Trophoblast cell (in vitro differentiated cells and primary cell): ENCODE measurements around the gene CDH6.

Experiments
- DNase-seq, 2 donors: peaks; one replicate each; pipeline ENCODE4 v3.0.0-alpha.2; 2016
- H2AFZ ChIP-seq: 2 replicates; pipeline ENCODE4 v1.6.1; 2013; ENCODE audit warnings: low read length, moderate library complexity, mild to moderate bottlenecking; ENCODE audit not compliant: insufficient read depth, poor library complexity
- H2AK5ac ChIP-seq: 2 replicates; pipeline ENCODE4 v1.6.1; 2013; ENCODE audit warnings: mild to moderate bottlenecking, low read length
- H2BK120ac ChIP-seq: 2 replicates; pipeline ENCODE4 v1.6.1; 2013; ENCODE audit warnings: low read length, mild to moderate bottlenecking, moderate library complexity; ENCODE audit not compliant: insufficient read depth, poor library complexity
- H2BK12ac ChIP-seq: 2 replicates; pipeline ENCODE4 v1.6.1; 2013; ENCODE audit warnings: mild to moderate bottlenecking, low read length, moderate library complexity
- H2BK5ac ChIP-seq: 2 replicates; pipeline ENCODE4 v1.6.1; 2013; ENCODE audit warnings: low read length, low read depth, moderate library complexity, mild to moderate bottlenecking; ENCODE audit not compliant: poor library complexity
- H3K14ac ChIP-seq: 2 replicates; pipeline ENCODE4 v1.6.1; 2013; ENCODE audit warnings: mild to moderate bottlenecking, low read length
- H3K18ac ChIP-seq: 2 replicates; pipeline ENCODE4 v1.6.1; 2013; ENCODE audit warnings: mild to moderate bottlenecking, low read length
- H3K23ac ChIP-seq: 2 replicates; pipeline ENCODE4 v1.6.1; 2013; ENCODE audit warnings: low read length
- H3K27ac ChIP-seq: 2 replicates; pipeline ENCODE4 v1.5.1; 2013; ENCODE audit warnings: low read depth, mild to moderate bottlenecking, inconsistent platforms, low read length, moderate library complexity
- H3K27me3 ChIP-seq: 2 replicates; pipeline ENCODE4 v1.6.1; 2013; ENCODE audit warnings: inconsistent platforms, mild to moderate bottlenecking, low read length, moderate library complexity; ENCODE audit not compliant: insufficient read depth
- H3K36me3 ChIP-seq, 2 experiments: 1 replicate in 1 of 2; 2 replicates in 1 of 2; pipeline ENCODE4 v1.6.1; 2013; ENCODE audit warnings: low read length in 2 of 2, mild to moderate bottlenecking in 2 of 2, moderate library complexity in 1 of 2; ENCODE audit not compliant: insufficient read depth in 2 of 2, control insufficient read depth in 1 of 2
- H3K4ac ChIP-seq: 2 replicates; pipeline ENCODE4 v1.6.1; 2013; ENCODE audit warnings: low read depth, mild to moderate bottlenecking, low read length, moderate library complexity
- H3K4me1 ChIP-seq, 2 experiments: 1 replicate in 1 of 2; 2 replicates in 1 of 2; pipeline ENCODE4 v1.6.1; 2013; ENCODE audit warnings: low read length in 2 of 2, mild to moderate bottlenecking in 2 of 2, moderate library complexity in 1 of 2; ENCODE audit not compliant: insufficient read depth in 2 of 2, control insufficient read depth in 1 of 2
- H3K4me2 ChIP-seq: 2 replicates; pipeline ENCODE4 v1.6.1; 2013; ENCODE audit warnings: inconsistent platforms, mild to moderate bottlenecking, low read length, moderate library complexity
- H3K4me3 ChIP-seq: 2 replicates; pipeline ENCODE4 v1.5.1; 2013; ENCODE audit warnings: mild to moderate bottlenecking, low read depth, low read length, inconsistent platforms
- H3K79me1 ChIP-seq: one replicate; pipeline ENCODE4 v1.6.1; 2013; ENCODE audit warnings: low read length
- H3K79me2 ChIP-seq: 2 replicates; pipeline ENCODE4 v1.6.1; 2013; ENCODE audit warnings: low read length, mild to moderate bottlenecking; ENCODE audit not compliant: control insufficient read depth, insufficient read depth, poor library complexity
- H3K9ac ChIP-seq: 2 replicates; pipeline ENCODE4 v1.6.1; 2013; ENCODE audit warnings: mild to moderate bottlenecking, low read length
- H3K9me3 ChIP-seq: 2 replicates; pipeline ENCODE4 v1.6.1; 2013; ENCODE audit warnings: low read depth, mild to moderate bottlenecking, control low read depth, inconsistent platforms, low read length; ENCODE audit not compliant: insufficient read depth
- H4K12ac ChIP-seq: 2 replicates; pipeline ENCODE4 v1.6.1; 2013; ENCODE audit warnings: low read depth, mild to moderate bottlenecking, low read length, moderate library complexity
- H4K8ac ChIP-seq: 2 replicates; pipeline ENCODE4 v1.6.1; 2013; ENCODE audit warnings: low read depth, mild to moderate bottlenecking, low read length, moderate library complexity
- H4K91ac ChIP-seq: one replicate; pipeline ENCODE4 v1.6.1; 2013; ENCODE audit warnings: low read depth, mild to moderate bottlenecking, low read length, moderate library complexity
- WGBS: extraction: QIAGEN DNeasy Blood & Tissue Kit; methylation state at CpG from one replicate; pipeline ENCODE4 v1.1.7; 2013; ENCODE audit warnings: missing lambda C conversion rate; ENCODE audit not compliant: insufficient read length, insufficient coverage; ENCODE audit errors: extremely low coverage; 5-methylcytosine and 5-hydroxymethylcytosine counted together

Gene CDH6

DNA sequence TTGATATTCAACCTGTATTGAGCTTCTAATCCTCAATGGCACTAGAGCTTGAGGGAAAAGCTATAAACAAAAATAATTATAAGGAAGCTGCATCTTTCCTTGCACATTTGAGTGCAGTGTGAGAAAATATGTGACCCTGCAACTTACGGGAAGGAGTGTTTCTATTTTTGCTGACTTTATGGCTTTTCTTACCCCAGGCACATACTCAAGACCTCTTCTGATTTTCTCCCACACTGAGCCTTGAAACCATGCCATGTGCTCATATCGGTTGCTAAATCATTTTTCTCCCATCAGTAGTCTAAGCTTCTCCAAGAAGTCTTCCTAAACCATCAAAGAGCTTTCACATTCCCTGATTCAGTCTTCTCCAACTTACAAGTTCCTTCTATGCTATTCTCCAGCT, 91.5 kb downstream of the CDH6 start:
- whole genome bisulfite sequencing, result no CpG with 5 or more reads among the region's 2 CpGs
- no peak for DNase-seq
- H3K9me3 ChIP-seq, result no peaks in the 10 kb centered on the region
- no peak overlapping the region for H3K27ac ChIP-seq
- H2BK5ac ChIP-seq, result no peak overlapping the region
- no peak overlapping the region for H3K4me3 ChIP-seq
- no peak overlapping the region for H3K14ac ChIP-seq
- H3K79me2 ChIP-seq, result no peaks in the 10 kb centered on the region
- H3K4ac ChIP-seq, result no peak overlapping the region
- no peaks in the 10 kb centered on the region for H3K4me1 ChIP-seq
- H2BK12ac ChIP-seq, result no peak overlapping the region
- no peaks in the 10 kb centered on the region for H3K79me1 ChIP-seq
- H3K36me3 ChIP-seq, result no peaks in the 10 kb centered on the region
- no peak overlapping the region for H3K4me2 ChIP-seq
- H4K8ac ChIP-seq, result no peak overlapping the region
- no peak overlapping the region for H2BK120ac ChIP-seq
- no peak overlapping the region for H2AFZ ChIP-seq
- H3K23ac ChIP-seq, result no peak overlapping the region
- no peak overlapping the region for H3K9ac ChIP-seq
- no peak overlapping the region for H2AK5ac ChIP-seq
- H3K27me3 ChIP-seq, result no peaks in the 10 kb centered on the region
- no peak overlapping the region for H4K91ac ChIP-seq
- no peak overlapping the region for H4K12ac ChIP-seq
- H3K18ac ChIP-seq, result no peak overlapping the region

GRCh38 chr5:31287985-31288384, 94.5 kb downstream of the CDH6 start:
- no peak overlapping the region for H3K4me2 ChIP-seq
- H3K14ac ChIP-seq, result no peak overlapping the region
- DNase-seq, result no peak
- no peak overlapping the region for H2BK5ac ChIP-seq
- H3K27me3 ChIP-seq, result no peaks in the 10 kb centered on the region
- H3K27ac ChIP-seq, result no peak overlapping the region
- H3K4me1 ChIP-seq, result no peaks in the 10 kb centered on the region
- no peak overlapping the region for H4K12ac ChIP-seq
- H3K4me3 ChIP-seq, result no peak overlapping the region
- H3K79me1 ChIP-seq, result no peaks in the 10 kb centered on the region
- H3K79me2 ChIP-seq, result no peaks in the 10 kb centered on the region
- H3K36me3 ChIP-seq, result no peaks in the 10 kb centered on the region
- H3K9ac ChIP-seq, result no peak overlapping the region
- H4K91ac ChIP-seq, result no peak overlapping the region
- no peak overlapping the region for H3K4ac ChIP-seq
- no peak overlapping the region for H2AK5ac ChIP-seq
- no peak overlapping the region for H3K23ac ChIP-seq
- no peak overlapping the region for H4K8ac ChIP-seq
- no peak overlapping the region for H2AFZ ChIP-seq
- no peak overlapping the region for H3K18ac ChIP-seq
- H3K9me3 ChIP-seq, result no peaks in the 10 kb centered on the region
- no peak overlapping the region for H2BK12ac ChIP-seq
- H2BK120ac ChIP-seq, result no peak overlapping the region

DNA sequence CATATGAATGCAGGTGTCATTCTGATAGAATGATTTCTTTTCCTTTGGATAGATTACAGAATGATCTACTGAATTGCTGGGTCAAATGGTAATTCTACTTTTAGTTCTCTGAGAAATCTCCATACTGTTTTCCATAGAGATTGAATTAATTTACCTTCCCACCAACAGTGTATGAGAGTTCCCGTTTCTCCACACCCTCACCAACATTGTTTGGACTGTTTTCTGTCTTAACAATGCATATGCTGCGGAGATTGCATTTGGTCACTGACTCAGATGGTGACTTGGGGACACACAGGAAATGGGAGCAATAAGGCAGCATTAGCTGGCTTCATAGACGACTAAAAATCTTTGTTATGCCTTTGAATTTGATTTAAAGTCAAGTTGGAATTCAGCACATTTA, 95.9 kb downstream of the CDH6 start:
- H2BK120ac ChIP-seq, result no peak overlapping the region
- H3K23ac ChIP-seq, result no peak overlapping the region
- H4K8ac ChIP-seq, result no peak overlapping the region
- H3K4me3 ChIP-seq, result no peak overlapping the region
- no peak overlapping the region for H2BK12ac ChIP-seq
- H2AK5ac ChIP-seq, result no peak overlapping the region
- no peaks in the 10 kb centered on the region for H3K27me3 ChIP-seq
- H2AFZ ChIP-seq, result no peak overlapping the region
- DNase-seq, result no peak
- no peak overlapping the region for H2BK5ac ChIP-seq
- no peaks in the 10 kb centered on the region for H3K9me3 ChIP-seq
- no peak overlapping the region for H3K4ac ChIP-seq
- no peak overlapping the region for H4K12ac ChIP-seq
- H3K4me2 ChIP-seq, result no peak overlapping the region
- no peak overlapping the region for H3K18ac ChIP-seq
- WGBS, result no CpG with 5 or more reads among the region's 3 CpGs
- no peak overlapping the region for H3K14ac ChIP-seq
- H3K79me2 ChIP-seq, result no peaks in the 10 kb centered on the region
- H3K79me1 ChIP-seq, result no peaks in the 10 kb centered on the region
- no peaks in the 10 kb centered on the region for H3K4me1 ChIP-seq
- H3K9ac ChIP-seq, result no peak overlapping the region
- H3K27ac ChIP-seq, result no peak overlapping the region
- H3K36me3 ChIP-seq, result no peaks in the 10 kb centered on the region
- no peak overlapping the region for H4K91ac ChIP-seq

GRCh38 chr5:31291323-31291854, 97.9 kb downstream of the CDH6 start:
- no peaks in the 10 kb centered on the region for H3K36me3 ChIP-seq
- no peak overlapping the region for H2AFZ ChIP-seq
- no peak overlapping the region for H3K9ac ChIP-seq
- H3K18ac ChIP-seq, result no peak overlapping the region
- H3K4me1 ChIP-seq, result no peaks in the 10 kb centered on the region
- no peak overlapping the region for H4K91ac ChIP-seq
- no peak overlapping the region for H2BK12ac ChIP-seq
- no peak overlapping the region for H4K8ac ChIP-seq
- H3K4me3 ChIP-seq, result no peak overlapping the region
- H3K14ac ChIP-seq, result no peak overlapping the region
- H3K4ac ChIP-seq, result no peak overlapping the region
- no CpG with 5 or more reads among the region's 7 CpGs for WGBS
- no peak overlapping the region for H2BK120ac ChIP-seq
- peak in 1 of 2 donors; percentile 14 for DNase-seq
- H3K9me3 ChIP-seq, result no peaks in the 10 kb centered on the region
- no peaks in the 10 kb centered on the region for H3K79me2 ChIP-seq
- H4K12ac ChIP-seq, result no peak overlapping the region
- no peak overlapping the region for H2AK5ac ChIP-seq
- no peaks in the 10 kb centered on the region for H3K79me1 ChIP-seq
- no peak overlapping the region for H3K23ac ChIP-seq
- no peak overlapping the region for H3K4me2 ChIP-seq
- H2BK5ac ChIP-seq, result no peak overlapping the region
- no peak overlapping the region for H3K27ac ChIP-seq
- H3K27me3 ChIP-seq, result no peaks in the 10 kb centered on the region
